HG03432 (cell line): Measurements from ENCODE around the gene DLK1.

Source experiments
- ATAC-seq: cut with Tn5 transposase; IDR thresholded peaks from one replicate; pipeline ENCODE4 v1.9.1; 2021; ENCODE audit warnings: mild to moderate bottlenecking, moderate library complexity; ENCODE audit not compliant: unreplicated experiment

Gene DLK1

DNA sequence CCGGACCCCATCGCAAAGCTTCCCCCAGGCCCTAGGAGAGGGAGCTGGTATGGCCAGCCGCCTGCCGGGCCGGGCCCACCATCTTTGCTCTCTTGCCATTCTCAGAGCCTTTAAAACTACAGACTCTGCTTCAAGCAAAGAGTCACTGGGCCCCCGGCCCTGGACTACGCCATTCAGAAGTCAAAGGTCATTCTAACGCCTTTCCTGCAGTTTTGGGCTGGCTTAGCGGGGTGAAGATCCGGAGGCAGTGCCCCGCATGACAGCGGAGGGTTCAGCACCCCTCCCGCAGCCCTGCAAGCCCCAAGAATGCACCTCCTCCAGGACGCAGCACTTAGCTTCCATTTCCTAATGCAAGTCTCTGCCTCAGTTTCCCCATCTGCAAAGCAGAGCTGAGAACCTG is 61.0 kb downstream of the DLK1 start:
- ATAC-seq = no peak
